K562 (cell line): ENCODE data around the gene HPS5. TPM values are rescaled to one million over a fixed set of nuclear protein-coding genes. Genes with fewer than 3 reads are reported as not detected.

Experiments
- E2F3 ChIP-seq: fragments of 250-450 bp; sonication (Bioruptor Pico); IDR thresholded peaks from 2 replicates; pipeline ENCODE4 v1.4.0; 2020; ENCODE audit warnings: mild to moderate bottlenecking
- MED1 ChIP-seq: sonication (generic); formaldehyde crosslinking; IDR thresholded peaks from 2 replicates; pipeline ENCODE4 v1.8.1; 2023; ENCODE audit warnings: missing genetic modification reagents, borderline replicate concordance
- MTF1 ChIP-seq: fragments of 250-450 bp; sonication (Bioruptor Pico); IDR thresholded peaks from 2 replicates; pipeline ENCODE4 v1.9.0; 2021; ENCODE audit warnings: moderate library complexity, mild to moderate bottlenecking, inconsistent platforms, borderline replicate concordance
- NCOR1 ChIP-seq: fragments of 450-650 bp; IDR thresholded peaks from 2 replicates; pipeline ENCODE4 v1.6.1; 2016; ENCODE audit warnings: mild to moderate bottlenecking, moderate library complexity
- PRDM10 ChIP-seq: fragments of 450-650 bp; IDR thresholded peaks from 2 replicates; pipeline ENCODE4 v1.6.1; 2018; ENCODE audit not compliant: partially characterized antibody
- STAG1 ChIP-seq: sonication (generic); formaldehyde crosslinking; IDR thresholded peaks from 2 replicates; pipeline ENCODE4 v1.5.0; 2020; ENCODE audit warnings: missing genetic modification reagents, borderline replicate concordance
- ZC3H11A ChIP-seq: IDR thresholded peaks from 2 replicates; pipeline ENCODE4 v1.6.1; 2012; ENCODE audit warnings: low read depth, low read length, improper control_type of control experiment
- ZMIZ1 ChIP-seq, 2 experiments: fragments of 150-350 bp in 1 of 2; IDR thresholded peaks; 2 replicates each; pipeline ENCODE4 v1.6.1; 2012 to 2016; ENCODE audit warnings: low read depth in 2 of 2, low read length in 2 of 2, mild to moderate bottlenecking in 1 of 2, moderate library complexity in 1 of 2
- polyA plus RNA-seq, 8 experiments: library from polyadenylated mRNA; depleted of rRNA in 4 of 8; stranded (reverse) in 5 of 8; unstranded in 3 of 8; fragments of >200 nt; fragmentation: Nextera tagmentation in 2 of 8; fragmentation: Illumina TruSeq in 1 of 8; extraction: Ambion mirVana in 2 of 8; extraction: Trizol in 1 of 8; gene quantifications; 2 replicates each; pipeline versions ENCODE4 v1.2.1 to v1.2.3, GENCODE V29; 2011 to 2014; ENCODE audit warnings: inconsistent platforms in 1 of 8, missing spikeins in 1 of 8
- total RNA-seq, 7 experiments: library from RNA; depleted of rRNA in 6 of 7; stranded (reverse); fragments of >200 nt in 6 of 7; fragmentation: Illumina TruSeq in 2 of 7; extraction: Trizol in 2 of 7; gene quantifications; 2 replicates each; pipeline versions ENCODE4 v1.2.1 to v1.2.3, GENCODE V29; 2011 to 2021; ENCODE audit warnings: low replicate concordance in 1 of 7
- TF ChIP-seq, protein P1 (sequence below), 3 experiments: fragments of 200-800 bp in 1 of 3; sonication (Bioruptor generic) in 1 of 3; sonication (generic) in 1 of 3; formaldehyde crosslinking in 1 of 3; IDR thresholded peaks; 2 replicates each; pipeline versions ENCODE4 v1.6.1 to v1.8.0; 2016 to 2022; ENCODE audit warnings: mild to moderate bottlenecking in 2 of 3, missing compliant biosample characterization in 2 of 3, missing genetic modification characterization in 2 of 3, missing genetic modification reagents in 1 of 3

Gene HPS5
- total and polyA plus RNA-seq, 9 of the 15 experiments (the other 6 are each of a cell fraction or from before 2014, with no cell fraction given): 12.2 to 28.1 (median 16.8) TPM

- TF ChIP-seq, protein P1, sequence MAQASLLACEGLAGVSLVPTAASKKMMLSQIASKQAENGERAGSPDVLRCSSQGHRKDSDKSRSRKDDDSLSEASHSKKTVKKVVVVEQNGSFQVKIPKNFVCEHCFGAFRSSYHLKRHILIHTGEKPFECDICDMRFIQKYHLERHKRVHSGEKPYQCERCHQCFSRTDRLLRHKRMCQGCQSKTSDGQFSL (CRISPR knock-in tag; IDR thresholded peaks at IDR 0.05): no peak
- TF ChIP-seq, protein P1 (tag; IDR thresholded peaks at IDR 0.05): no peak
- TF ChIP-seq ZMIZ1 (IDR thresholded peaks at IDR 0.05; ENCODE audit: low read depth in 2 of 2, low read length in 2 of 2): no peak
- TF ChIP-seq MTF1 (CRISPR knock-in tag): no peak
- no peak for TF ChIP-seq STAG1
- no peak for TF ChIP-seq E2F3 (CRISPR knock-in tag)
- TF ChIP-seq MED1 (CRISPR knock-in tag): no peak
- no peak for TF ChIP-seq NCOR1
- no peak for TF ChIP-seq PRDM10
- TF ChIP-seq ZC3H11A: no peak
Observed at GRCh38 chr11:18254781-18255361, 67.1 kb downstream of the HPS5 start (continued).
